Bronchus fibroblast of lung (primary cell): Measurements from ENCODE around the gene STON1. TPM values are rescaled to one million over a fixed set of nuclear protein-coding genes. Genes with fewer than 3 reads are reported as not detected.

Experiments
- total RNA-seq: library from RNA; depleted of rRNA; stranded (reverse); fragments of >200 nt; gene quantifications from 2 replicates; pipeline ENCODE4 v1.2.3, GENCODE V29; 2015

The STON1 gene
- 5.8 and 5.9 TPM in 2 replicates for total RNA-seq

GRCh38 chr2:48530033-48530811 lies at the start of gene STON1:
TSS of gene STON1 (plus strand) at chr2:48530154. CDS start at chr2:48580634, 50,480 bp downstream.

DNA sequence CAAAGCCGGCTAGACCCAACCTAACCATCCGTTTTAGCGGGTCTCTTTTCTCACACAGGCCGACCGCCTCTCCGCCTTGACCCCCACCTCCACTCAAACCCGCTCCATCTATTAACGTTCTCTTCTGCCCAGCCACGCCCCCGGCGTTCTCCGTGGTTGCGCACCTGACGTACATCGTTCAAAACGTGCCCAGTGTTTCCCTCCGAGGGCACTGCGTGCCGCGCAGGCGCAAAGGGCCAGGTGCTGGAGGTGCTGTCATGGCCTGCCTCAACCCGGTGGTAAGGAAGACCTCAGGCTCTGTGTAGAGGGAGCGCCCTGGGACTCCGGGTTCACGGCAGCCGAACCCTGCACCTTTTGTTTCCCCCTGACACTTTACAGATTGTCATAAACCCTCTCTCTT lies 87.7 kb downstream of the STON1 start, which contains the start of gene GTF2A1L:
Gene GTF2A1L, plus strand, starts transcription at position 239 of the 400 bp plus-strand sequence. Its CDS starts 19 bp downstream, at position 258.

Other genes starting within 250 kb of the STON1 start
- gene FOXN2, start 215.5 kb upstream of the STON1 start, total RNA-seq, result 12.5 and 20.2 TPM in 2 replicates
- 9.1 and 10.9 TPM in 2 replicates for gene PPP1R21, start 89.4 kb upstream of the STON1 start, total RNA-seq
- gene GTF2A1L, start 87.7 kb downstream of the STON1 start, total RNA-seq, result 0.34 and 0.45 TPM in 2 replicates
- gene LHCGR, start 225.6 kb downstream of the STON1 start, total RNA-seq, result not detected in 2 replicates